Lower leg skin (tissue), 4 donors: ENCODE results near the gene EMC10. TPM values are rescaled to one million over a fixed set of nuclear protein-coding genes. Genes with fewer than 3 reads are reported as not detected.

Experiments used
- DNase-seq, 2 donors: peaks; one replicate each; pipeline ENCODE4 v3.0.0-alpha.2; 2019; ENCODE audit warnings: low spot score in 2 of 2
- H3K4me3 ChIP-seq: fragments of 200-600 bp; sonication (generic); 2 replicates; pipeline ENCODE4 v1.5.1; 2017; ENCODE audit warnings: mild to moderate bottlenecking, low read depth; ENCODE audit not compliant: poor library complexity, severe bottlenecking
- CTCF ChIP-seq, 3 donors: fragments of 450-650 bp; IDR thresholded peaks; one replicate each; pipeline ENCODE4 v1.5.1; 2016; ENCODE audit warnings: antibody characterized with exemption in 3 of 3, mild to moderate bottlenecking in 3 of 3, moderate library complexity in 2 of 3
- POLR2A ChIP-seq, 2 donors: fragments of 450-650 bp; IDR thresholded peaks; one replicate each; pipeline ENCODE4 v1.6.1; 2016 to 2017; ENCODE audit warnings: antibody characterized with exemption in 2 of 2, mild to moderate bottlenecking in 1 of 2, moderate library complexity in 1 of 2
- WGBS, 2 donors: methylation state at CpG; one replicate each; pipeline ENCODE4 v1.1.5; 2018; 5-methylcytosine and 5-hydroxymethylcytosine counted together
- intact Hi-C: fragments of 100-400 bp; cut with DNase I; formaldehyde crosslinking; loops from one replicate; pipeline ENCODE4 v1.15.0; 2023; ENCODE audit warnings: low total_unique reads
- total RNA-seq, 4 donors: library from RNA; depleted of rRNA; stranded (reverse); fragments of >200 nt; gene quantifications; one replicate each; pipeline ENCODE4 v1.1.0, GENCODE V29; 2016

EMC10 gene
- total RNA-seq, 4 donors from 2014 or later = 35.1 to 93.5 (median 67.5) TPM

- DNase-seq = no peak
- intact Hi-C loops = no loop called here
- no peak overlapping the region for H3K4me3 ChIP-seq
- 69 to 77% methylated on average over 27 to 29 of the region's 29 CpGs for WGBS, 2 donors
- TF ChIP-seq POLR2A (IDR thresholded peaks at IDR 0.05) = no peak
These were observed 527 bp upstream of the EMC10 start for GRCh38 chr19:50475736-50476223.

GRCh38 chr19:50476907-50477238 is 566 bp downstream of the EMC10 start:
- peak overlapping the region; percentile 82 for H3K4me3 ChIP-seq
- DNase-seq = no peak
- intact Hi-C loops = no loop called here
- TF ChIP-seq POLR2A (IDR thresholded peaks at IDR 0.05) = no peak
- no peak for TF ChIP-seq CTCF (IDR thresholded peaks at IDR 0.05)
- WGBS, 2 donors = 22 to 25% methylated on average over 16 to 20 of the region's 20 CpGs

- H3K4me3 ChIP-seq = no peak overlapping the region
- no peak for DNase-seq
- intact Hi-C loops = no loop called here
- TF ChIP-seq POLR2A (IDR thresholded peaks at IDR 0.05) = no peak
- no peak for TF ChIP-seq CTCF (IDR thresholded peaks at IDR 0.05)
- WGBS, 2 donors = 87 to 92% methylated on average over 17 of the region's 17 CpGs
These were observed 1.6 kb downstream of the EMC10 start for GRCh38 chr19:50477751-50478515.

GRCh38 chr19:50478901-50479715 is 2.8 kb downstream of the EMC10 start:
- intact Hi-C loops = no loop called here
- 76 to 85% methylated on average over 18 to 19 of the region's 19 CpGs for WGBS, 2 donors
- H3K4me3 ChIP-seq = no peak overlapping the region
- no peak for TF ChIP-seq CTCF (IDR thresholded peaks at IDR 0.05)
- TF ChIP-seq POLR2A (IDR thresholded peaks at IDR 0.05) = no peak
- no peak for DNase-seq

GRCh38 chr19:50479761-50480251 is 3.5 kb downstream of the EMC10 start:
- no peak overlapping the region for H3K4me3 ChIP-seq
- intact Hi-C loops = no loop called here
- no peak for DNase-seq
- 90 to 98% methylated on average over 11 to 16 of the region's 16 CpGs for WGBS, 2 donors
- TF ChIP-seq POLR2A (IDR thresholded peaks at IDR 0.05) = no peak
- no peak for TF ChIP-seq CTCF (IDR thresholded peaks at IDR 0.05)
